ENCODE results near the gene PAXIP1. TPM values are rescaled to one million over a fixed set of nuclear protein-coding genes. Genes with fewer than 3 reads are reported as not detected.
"Not testable (repeated sequence)": the region's sequence is repeated elsewhere in the genome, so short reads cannot be mapped to it uniquely, and the experiment has no call there.

The PAXIP1 gene
- 11.5 and 13.4 TPM in 2 replicates for total RNA-seq (2014; rRNA removed; shearing (Covaris generic))

- no peak for DNase-seq (ENCODE audit: low spot score)
Observed at GRCh38 chr7:155003092-155003375, at the start of gene PAXIP1. PAXIP1 (minus strand) TSS chr7:155003124; CDS start chr7:155002929, 195 bp downstream.

GRCh38 chr7:155051355-155051754, 48.4 kb upstream of the PAXIP1 start:
- DNase-seq (ENCODE audit: low spot score): no peak

- no peak for DNase-seq (ENCODE audit: low spot score)
Observed at GRCh38 chr7:155048006-155048405, 45.1 kb upstream of the PAXIP1 start.

- no peak for DNase-seq (ENCODE audit: low spot score)
Observed at GRCh38 chr7:155043756-155044155, 40.8 kb upstream of the PAXIP1 start.

GRCh38 chr7:155038335-155038734, 35.4 kb upstream of the PAXIP1 start:
- no peak for DNase-seq (ENCODE audit: low spot score)

- not testable (repeated sequence) for DNase-seq (ENCODE audit: low spot score)
Observed at GRCh38 chr7:155034495-155034894, 31.6 kb upstream of the PAXIP1 start.

- DNase-seq (ENCODE audit: low spot score): no peak
Observed at GRCh38 chr7:155032978-155033377, 30.1 kb upstream of the PAXIP1 start.

GRCh38 chr7:155027879-155028278, 25.0 kb upstream of the PAXIP1 start:
- DNase-seq (ENCODE audit: low spot score): no peak

GRCh38 chr7:155021699-155022145, 18.8 kb upstream of the PAXIP1 start:
- no peak for DNase-seq (ENCODE audit: low spot score)

GRCh38 chr7:155020996-155021395, 18.1 kb upstream of the PAXIP1 start:
- no peak for DNase-seq (ENCODE audit: low spot score)

GRCh38 chr7:155017834-155018233, 14.9 kb upstream of the PAXIP1 start:
- no peak for DNase-seq (ENCODE audit: low spot score)

GRCh38 chr7:155011086-155011485, 8.2 kb upstream of the PAXIP1 start:
- DNase-seq (ENCODE audit: low spot score): no peak

- no peak for DNase-seq (ENCODE audit: low spot score)
Observed at GRCh38 chr7:155009570-155010157, 6.7 kb upstream of the PAXIP1 start.

- DNase-seq (ENCODE audit: low spot score): no peak
Observed at GRCh38 chr7:155007947-155008346, 5.0 kb upstream of the PAXIP1 start.

- DNase-seq (ENCODE audit: low spot score): peak; percentile 51
Observed at GRCh38 chr7:155003376-155004214, 671 bp upstream of the PAXIP1 start.

GRCh38 chr7:155002411-155003091, 373 bp downstream of the PAXIP1 start:
- DNase-seq (ENCODE audit: low spot score): peak; percentile 19

- DNase-seq (ENCODE audit: low spot score): no peak
Observed at GRCh38 chr7:155001756-155002410, 1.0 kb downstream of the PAXIP1 start.

- no peak for DNase-seq (ENCODE audit: low spot score)
Observed at GRCh38 chr7:155000795-155001194, 2.1 kb downstream of the PAXIP1 start.

- DNase-seq (ENCODE audit: low spot score): no peak
Observed at GRCh38 chr7:154998481-154998880, 4.4 kb downstream of the PAXIP1 start.

GRCh38 chr7:154997840-154998370, 5.0 kb downstream of the PAXIP1 start:
- no peak for DNase-seq (ENCODE audit: low spot score)

GRCh38 chr7:154996756-154997155, 6.2 kb downstream of the PAXIP1 start:
- DNase-seq (ENCODE audit: low spot score): no peak

- DNase-seq (ENCODE audit: low spot score): no peak
Observed at GRCh38 chr7:154996101-154996500, 6.8 kb downstream of the PAXIP1 start.
